ENCODE results near the gene MBD5. TPM values are rescaled to one million over a fixed set of nuclear protein-coding genes. Genes with fewer than 3 reads are reported as not detected.

The MBD5 gene
- total and polyA plus RNA-seq, 2 experiments from 2014 or later = 12.1 to 23.4 TPM

DNA sequence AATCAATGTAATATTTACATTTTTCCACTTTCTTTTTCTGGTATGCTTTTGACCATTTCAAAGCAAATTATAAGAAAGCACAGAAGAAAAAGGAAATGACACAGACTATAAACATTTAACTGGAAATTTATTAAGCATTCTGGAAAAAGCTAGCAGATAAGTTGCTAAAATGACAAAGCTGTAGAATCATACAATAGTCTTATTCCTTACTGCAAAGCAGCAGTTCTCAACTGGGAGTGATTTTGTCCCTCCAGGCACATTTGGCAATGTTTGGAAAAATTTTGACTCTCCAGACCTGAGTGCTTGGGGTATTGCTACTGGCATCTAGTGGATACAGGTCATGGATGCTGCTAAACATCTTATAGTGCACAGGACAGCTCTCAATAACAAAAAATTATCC is 75.1 kb downstream of the MBD5 start:
- H3F3A ChIP-seq (ENCODE audit: insufficient read depth) = peaks cover 21% of the 10 kb centered on the region; the same call in 1 of the 2 replicates
- TF ChIP-seq EZH2 (IDR thresholded peaks at IDR 0.05; ENCODE audit: insufficient read depth, poor library complexity, severe bottlenecking) (no peak), EZH2phosphoT487 (IDR thresholded peaks at IDR 0.05; ENCODE audit: insufficient read depth, low read depth) (no peak)
- peaks cover 15% of the 10 kb centered on the region for H3K4me1 ChIP-seq (ENCODE audit: insufficient read depth)
- no peak overlapping the region for H3K4me3 ChIP-seq
- in situ Hi-C loops (cut with MboI) = no loop called here
- H3K9me3 ChIP-seq (ENCODE audit: low read depth) = no peaks in the 10 kb centered on the region
- H3K4me2 ChIP-seq (ENCODE audit: unreplicated experiment) = peak overlapping the region; percentile 56
- no peaks in the 10 kb centered on the region for H3K9me2 ChIP-seq (ENCODE audit: insufficient read depth)
- no peak overlapping the region for H3K9ac ChIP-seq
- H2AFZ ChIP-seq = no peak overlapping the region
- H3K79me2 ChIP-seq (ENCODE audit: insufficient read depth) = no peaks in the 10 kb centered on the region
- peak; percentile 37 for DNase-seq
- H3K36me3 ChIP-seq (ENCODE audit: low read depth) = no peaks in the 10 kb centered on the region
- no peaks in the 10 kb centered on the region for H3K27me3 ChIP-seq (replicated peaks; ENCODE audit: insufficient read depth)
- H4K20me1 ChIP-seq (ENCODE audit: insufficient read depth) = no peaks in the 10 kb centered on the region
- 0 out of 2 replicates have a peak overlapping the region, but pooled peaks have one; percentile 5 for H3K27ac ChIP-seq

DNA sequence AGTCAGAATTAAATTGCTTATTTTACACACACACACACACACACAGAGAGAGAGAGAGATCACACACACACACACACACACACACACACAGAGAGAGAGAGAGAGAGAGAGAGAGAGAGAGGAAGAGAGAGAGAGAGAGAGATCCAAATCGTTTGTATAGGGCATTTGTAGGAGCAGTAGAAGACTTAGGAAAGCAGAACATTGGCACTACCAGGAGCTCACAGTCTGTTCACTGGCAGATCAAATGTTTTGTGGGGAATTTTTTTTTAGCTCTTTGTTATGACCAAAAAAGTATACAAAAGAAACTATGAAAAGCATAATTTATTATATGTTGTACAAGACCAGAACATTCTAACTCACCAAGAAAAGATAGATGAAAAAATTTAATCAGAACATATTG is 81.8 kb downstream of the MBD5 start:
- Histone ChIP-seq H3F3A (ENCODE audit: insufficient read depth) (peaks cover 3% of the 10 kb centered on the region; the same call in 1 of the 2 replicates), H3K9me3 (ENCODE audit: low read depth) (no peaks in the 10 kb centered on the region), H3K9me2 (ENCODE audit: insufficient read depth) (no peaks in the 10 kb centered on the region), H4K20me1 (ENCODE audit: insufficient read depth) (no peaks in the 10 kb centered on the region), H3K4me1 (ENCODE audit: insufficient read depth) (peaks cover 11% of the 10 kb centered on the region), H3K4me2 (ENCODE audit: unreplicated experiment) (no peak overlapping the region), H3K79me2 (ENCODE audit: insufficient read depth) (peaks cover 4% of the 10 kb centered on the region; the same call in 1 of the 2 replicates), H3K4me3 (no peak overlapping the region), H3K27me3 (replicated peaks; ENCODE audit: insufficient read depth) (no peaks in the 10 kb centered on the region), H3K36me3 (ENCODE audit: low read depth) (no peaks in the 10 kb centered on the region), H3K27ac (no peak overlapping the region), H2AFZ (no peak overlapping the region), H3K9ac (no peak overlapping the region)
- 0% methylated on average over 1 of the region's 1 CpG for WGBS, 2 experiments (ENCODE audit: low coverage in 1 of 2, low lambda C conversion rate in 2 of 2, missing lambda C conversion rate in 2 of 2)
- in situ Hi-C loops (cut with MboI) = no loop called here
- no peak for TF ChIP-seq EZH2 (IDR thresholded peaks at IDR 0.05; ENCODE audit: insufficient read depth, poor library complexity, severe bottlenecking)
- no peak for TF ChIP-seq EZH2phosphoT487 (IDR thresholded peaks at IDR 0.05; ENCODE audit: insufficient read depth, low read depth)
- no peak for DNase-seq

DNA sequence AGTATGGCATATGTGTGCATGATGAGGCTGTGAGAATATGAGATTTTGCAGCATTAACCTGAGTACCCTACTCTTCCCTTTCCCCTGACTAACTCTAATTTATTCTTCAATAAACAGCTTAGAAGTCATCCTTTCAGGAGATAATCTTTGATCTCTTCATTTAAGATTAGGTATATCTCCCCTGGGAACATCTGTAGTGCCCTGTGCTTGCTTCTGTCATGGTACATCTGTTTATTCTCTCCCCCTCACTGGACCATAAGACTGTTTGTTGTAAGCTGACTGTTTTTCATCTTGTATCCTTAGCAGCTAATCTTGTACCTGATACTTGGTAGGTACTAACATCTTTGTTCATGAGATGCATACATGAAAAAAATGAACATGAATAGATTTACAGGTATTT is 83.1 kb downstream of the MBD5 start:
- TF ChIP-seq EZH2phosphoT487 (IDR thresholded peaks at IDR 0.05; ENCODE audit: insufficient read depth, low read depth) (no peak), EZH2 (IDR thresholded peaks at IDR 0.05; ENCODE audit: insufficient read depth, poor library complexity, severe bottlenecking) (no peak)
- no peak overlapping the region for H3K4me3 ChIP-seq
- peaks cover 11% of the 10 kb centered on the region for H3K4me1 ChIP-seq (ENCODE audit: insufficient read depth)
- H3K79me2 ChIP-seq (ENCODE audit: insufficient read depth) = peaks cover 11% of the 10 kb centered on the region
- H3F3A ChIP-seq (ENCODE audit: insufficient read depth) = peaks cover 3% of the 10 kb centered on the region; the same call in 1 of the 2 replicates
- no peak overlapping the region for H3K4me2 ChIP-seq (ENCODE audit: unreplicated experiment)
- no peak overlapping the region for H3K27ac ChIP-seq
- no peak overlapping the region for H3K9ac ChIP-seq
- no peaks in the 10 kb centered on the region for H3K9me2 ChIP-seq (ENCODE audit: insufficient read depth)
- no peaks in the 10 kb centered on the region for H3K9me3 ChIP-seq (ENCODE audit: low read depth)
- no peaks in the 10 kb centered on the region for H3K27me3 ChIP-seq (replicated peaks; ENCODE audit: insufficient read depth)
- H4K20me1 ChIP-seq (ENCODE audit: insufficient read depth) = no peaks in the 10 kb centered on the region
- no peak overlapping the region for H2AFZ ChIP-seq
- H3K36me3 ChIP-seq (ENCODE audit: low read depth) = no peaks in the 10 kb centered on the region
- no peak for DNase-seq
- in situ Hi-C loops (cut with MboI) = no loop called here

- H3K36me3 ChIP-seq (ENCODE audit: low read depth) = no peaks in the 10 kb centered on the region
- no peak overlapping the region for H3K9ac ChIP-seq
- peaks cover 19% of the 10 kb centered on the region for H3K4me1 ChIP-seq (ENCODE audit: insufficient read depth)
- no peaks in the 10 kb centered on the region for H3K9me2 ChIP-seq (ENCODE audit: insufficient read depth)
- DNase-seq = peak; percentile 10
- no peaks in the 10 kb centered on the region for H3K27me3 ChIP-seq (replicated peaks; ENCODE audit: insufficient read depth)
- H3K4me3 ChIP-seq = no peak overlapping the region
- peaks cover 18% of the 10 kb centered on the region for H3K79me2 ChIP-seq (ENCODE audit: insufficient read depth)
- peak overlapping the region; percentile 10 for H3K4me2 ChIP-seq (ENCODE audit: unreplicated experiment)
- no peak overlapping the region for H2AFZ ChIP-seq
- H3F3A ChIP-seq (ENCODE audit: insufficient read depth) = peaks cover 3% of the 10 kb centered on the region; the same call in 1 of the 2 replicates
- in situ Hi-C loops (cut with MboI) = no loop called here
- TF ChIP-seq EZH2 (IDR thresholded peaks at IDR 0.05; ENCODE audit: insufficient read depth, poor library complexity, severe bottlenecking) (no peak), EZH2phosphoT487 (IDR thresholded peaks at IDR 0.05; ENCODE audit: insufficient read depth, low read depth) (no peak)
- H4K20me1 ChIP-seq (ENCODE audit: insufficient read depth) = no peaks in the 10 kb centered on the region
- H3K9me3 ChIP-seq (ENCODE audit: low read depth) = no peaks in the 10 kb centered on the region
- H3K27ac ChIP-seq = no peak overlapping the region
These were observed 85.4 kb downstream of the MBD5 start for GRCh38 chr2:148106331-148106730.

DNA sequence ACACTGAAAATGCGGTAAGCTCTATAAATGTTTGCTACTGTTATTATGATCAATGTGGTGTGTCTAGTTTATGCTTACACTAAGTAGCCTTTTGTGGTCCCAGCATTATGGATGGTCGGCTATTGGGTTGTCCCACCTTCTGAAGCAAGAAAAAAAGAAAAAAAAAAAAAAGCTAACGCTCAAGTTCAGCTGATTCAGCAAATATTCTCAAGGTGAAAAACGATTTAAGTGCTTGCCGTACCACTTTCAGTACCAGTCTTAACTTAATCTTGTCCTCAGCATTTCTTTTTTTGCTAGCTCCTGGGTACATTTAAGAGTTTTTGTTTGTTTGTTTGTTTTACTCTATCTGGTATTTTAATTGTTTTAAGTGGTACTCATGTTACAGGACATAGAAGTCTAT is 87.5 kb downstream of the MBD5 start:
- H3K9me3 ChIP-seq (ENCODE audit: low read depth) = no peaks in the 10 kb centered on the region
- no peak for DNase-seq
- no peaks in the 10 kb centered on the region for H3K36me3 ChIP-seq (ENCODE audit: low read depth)
- H3F3A ChIP-seq (ENCODE audit: insufficient read depth) = peaks cover 3% of the 10 kb centered on the region; the same call in 1 of the 2 replicates
- 89 to 92% methylated on average over 5 of the region's 5 CpGs for WGBS, 2 experiments (ENCODE audit: low coverage in 1 of 2, low lambda C conversion rate in 2 of 2, missing lambda C conversion rate in 2 of 2)
- peaks cover 19% of the 10 kb centered on the region for H3K4me1 ChIP-seq (ENCODE audit: insufficient read depth)
- H4K20me1 ChIP-seq (ENCODE audit: insufficient read depth) = no peaks in the 10 kb centered on the region
- no peak overlapping the region for H3K4me3 ChIP-seq
- in situ Hi-C loops (cut with MboI) = no loop called here
- H3K79me2 ChIP-seq (ENCODE audit: insufficient read depth) = peaks cover 21% of the 10 kb centered on the region
- H3K9ac ChIP-seq = no peak overlapping the region
- H2AFZ ChIP-seq = no peak overlapping the region
- H3K27ac ChIP-seq = no peak overlapping the region
- H3K27me3 ChIP-seq (replicated peaks; ENCODE audit: insufficient read depth) = no peaks in the 10 kb centered on the region
- no peak overlapping the region for H3K4me2 ChIP-seq (ENCODE audit: unreplicated experiment)
- no peaks in the 10 kb centered on the region for H3K9me2 ChIP-seq (ENCODE audit: insufficient read depth)
- TF ChIP-seq EZH2phosphoT487 (IDR thresholded peaks at IDR 0.05; ENCODE audit: insufficient read depth, low read depth) (no peak), EZH2 (IDR thresholded peaks at IDR 0.05; ENCODE audit: insufficient read depth, poor library complexity, severe bottlenecking) (no peak)
